GM21423 (cell line): Measurements from ENCODE around the gene ZFYVE9.

ENCODE experiments used
- ATAC-seq: cut with Tn5 transposase; IDR thresholded peaks from one replicate; pipeline ENCODE4 v1.9.1; 2021; ENCODE audit warnings: mild to moderate bottlenecking, moderate library complexity; ENCODE audit not compliant: unreplicated experiment

The ZFYVE9 gene

GRCh38 chr1:52332411-52332810 is 190.5 kb downstream of the ZFYVE9 start:
- no peak for ATAC-seq

DNA sequence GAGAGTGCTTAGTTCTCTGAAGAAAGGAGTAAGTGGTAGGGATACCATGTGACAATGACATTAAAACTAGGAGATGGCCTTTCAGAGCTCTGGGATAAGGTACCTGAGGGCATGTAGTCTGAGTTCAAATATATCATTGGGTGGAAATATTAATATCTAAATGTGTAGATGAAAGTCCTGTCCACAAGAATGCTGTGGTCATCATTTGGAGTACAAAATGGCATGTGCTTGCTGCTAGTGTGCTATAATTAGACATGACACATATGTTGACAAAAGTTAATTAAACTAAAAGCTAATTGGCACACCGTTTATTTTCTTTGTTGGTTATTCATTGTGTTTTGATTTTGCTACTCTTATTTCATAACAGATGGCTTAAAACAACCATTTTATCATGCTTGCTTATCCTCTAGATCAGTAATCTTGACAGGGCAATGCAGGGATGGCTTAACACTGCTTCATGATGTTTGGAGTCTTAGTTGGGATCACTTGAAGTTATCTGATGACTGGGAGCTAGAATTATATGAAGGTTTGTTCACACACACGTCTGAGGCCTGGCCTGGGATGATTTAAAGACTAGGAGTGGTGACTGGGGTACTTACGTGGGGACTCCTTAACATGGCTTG is 193.1 kb downstream of the ZFYVE9 start:
- ATAC-seq: no peak

DNA sequence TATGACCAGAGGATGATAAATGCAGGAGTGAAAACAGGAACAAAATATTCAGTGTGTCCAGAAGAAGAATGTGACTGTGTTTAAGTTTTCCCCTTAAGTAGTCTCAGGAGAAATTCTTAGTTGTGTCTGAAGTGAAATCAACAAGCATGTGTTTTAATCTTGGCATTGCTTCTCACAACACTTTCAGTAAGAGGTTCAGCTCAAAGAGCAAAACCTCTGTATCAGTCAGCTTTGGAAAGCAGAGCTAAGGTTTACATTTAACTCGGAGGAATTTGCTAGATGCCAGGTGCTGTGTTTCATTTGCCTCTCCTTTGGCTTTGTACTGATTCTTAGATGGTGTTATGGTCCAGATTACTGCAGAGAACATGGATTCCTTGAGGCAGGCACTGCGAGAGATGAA is 195.6 kb downstream of the ZFYVE9 start:
- no peak for ATAC-seq

- ATAC-seq: no peak
Observed at GRCh38 chr1:52341655-52342260, 199.9 kb downstream of the ZFYVE9 start.

- ATAC-seq: no peak
Observed at GRCh38 chr1:52343979-52344378, 202.1 kb downstream of the ZFYVE9 start.

GRCh38 chr1:52345252-52345651 is 203.4 kb downstream of the ZFYVE9 start:
- ATAC-seq: no peak

DNA sequence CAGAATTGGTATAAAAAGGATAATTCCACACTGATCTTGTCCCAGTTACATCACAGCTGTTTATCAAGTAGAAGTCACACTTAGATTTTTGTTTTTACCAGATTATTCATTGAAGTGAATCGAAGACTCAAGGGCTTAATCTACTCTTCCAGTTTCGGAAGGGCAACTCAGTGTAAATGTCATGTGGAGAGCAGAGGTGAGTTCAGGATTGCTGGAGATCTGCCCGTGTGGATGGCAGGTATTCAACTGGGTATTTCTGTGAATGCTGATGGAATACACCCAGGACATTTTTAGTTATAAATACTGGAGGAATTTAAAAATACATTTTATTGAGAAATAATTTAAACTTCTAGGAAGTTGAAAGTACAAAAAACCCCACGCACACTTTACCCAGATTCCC is 204.8 kb downstream of the ZFYVE9 start:
- ATAC-seq: no peak

DNA sequence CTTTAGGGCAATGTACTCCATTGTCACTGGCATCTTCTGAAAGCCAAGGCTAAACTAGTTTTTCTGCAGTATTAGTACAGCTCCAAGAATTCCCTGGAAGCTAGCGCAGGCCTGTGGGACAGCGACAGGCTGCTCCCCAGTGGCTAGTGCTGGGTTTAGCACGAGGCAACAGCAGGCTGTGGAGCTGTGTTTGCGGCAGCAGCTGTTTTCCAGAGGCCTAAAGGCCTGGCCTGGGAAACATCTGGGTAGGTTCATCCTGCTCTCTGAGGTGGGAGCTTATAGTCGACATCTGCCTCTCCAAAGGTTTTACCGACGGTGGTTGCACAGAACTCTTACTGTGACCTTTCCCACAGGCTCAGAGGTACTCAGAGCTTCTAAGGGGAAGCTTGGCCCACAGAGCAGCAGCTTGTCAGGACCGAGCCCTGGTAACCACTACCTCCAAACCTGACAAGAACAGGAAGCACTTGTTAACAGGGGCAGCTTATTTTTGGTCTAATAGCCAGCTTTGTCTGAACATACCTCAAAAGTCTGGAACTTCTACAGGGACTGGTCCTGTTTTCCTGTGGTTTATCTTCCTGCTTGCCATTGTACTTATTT is 206.9 kb downstream of the ZFYVE9 start:
- ATAC-seq: no peak

DNA sequence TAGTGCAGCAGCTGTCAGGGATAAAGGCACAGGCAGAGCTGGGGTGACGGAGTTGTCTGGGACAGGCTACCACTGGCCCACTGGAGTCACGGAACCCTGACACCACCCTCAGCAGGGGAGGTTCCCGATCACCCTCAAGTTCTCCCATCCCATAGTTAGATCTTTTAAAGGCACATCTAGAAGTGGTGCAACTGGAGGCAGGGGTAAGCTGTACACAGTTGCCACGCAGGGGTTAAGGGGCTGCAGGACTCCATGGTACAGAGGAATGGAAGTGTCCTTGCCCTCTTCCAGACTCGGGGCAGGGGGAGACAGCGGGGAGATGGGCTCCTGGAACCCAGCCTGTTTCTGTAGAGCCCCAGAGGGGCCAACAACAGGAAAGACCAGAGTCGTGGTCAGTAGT is 210.8 kb downstream of the ZFYVE9 start:
- no peak for ATAC-seq

DNA sequence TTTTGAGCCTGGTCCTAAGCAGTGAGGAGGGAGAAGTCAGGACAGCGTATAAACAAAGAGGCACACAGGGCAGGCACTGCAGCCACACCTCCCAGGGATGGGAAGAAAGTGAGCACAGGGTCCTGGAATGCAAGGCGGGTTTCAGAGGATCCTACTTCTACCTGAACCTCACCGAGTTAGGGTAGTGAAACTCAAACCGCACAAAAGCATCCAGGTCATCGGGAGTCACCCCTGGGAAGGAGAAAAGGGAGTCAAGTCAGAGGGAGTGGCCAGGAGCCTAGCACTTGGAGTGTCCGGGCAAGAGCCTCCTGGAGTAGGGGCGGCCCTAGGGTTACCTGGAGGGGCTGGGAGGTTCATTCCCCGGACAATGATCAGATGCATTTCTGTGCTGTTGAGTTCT is 213.5 kb downstream of the ZFYVE9 start:
- no peak for ATAC-seq

- ATAC-seq: no peak
Observed at GRCh38 chr1:52355847-52356505, 214.1 kb downstream of the ZFYVE9 start.

- no peak for ATAC-seq
Observed at GRCh38 chr1:52356818-52357355, 215.0 kb downstream of the ZFYVE9 start.

DNA sequence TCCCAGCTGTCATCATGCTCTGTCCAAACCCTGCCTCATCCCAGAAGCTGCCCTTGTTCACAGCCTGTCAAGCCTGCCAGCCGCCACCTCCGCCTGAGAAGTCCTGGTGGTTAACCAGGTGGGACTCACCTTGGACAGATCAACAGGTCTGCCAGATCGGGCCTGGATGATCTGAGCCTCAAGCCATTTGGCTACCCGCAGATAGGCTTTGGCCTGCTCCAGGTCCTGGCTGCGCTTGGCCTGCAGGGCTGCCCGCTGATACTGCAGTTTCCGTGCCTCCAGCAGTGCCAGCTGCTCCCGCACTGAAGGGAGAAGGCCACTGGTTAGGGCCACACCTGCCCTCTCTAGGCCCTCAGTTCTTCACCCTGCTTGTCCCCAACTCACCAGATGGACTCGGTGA is 215.5 kb downstream of the ZFYVE9 start:
- ATAC-seq: no peak

DNA sequence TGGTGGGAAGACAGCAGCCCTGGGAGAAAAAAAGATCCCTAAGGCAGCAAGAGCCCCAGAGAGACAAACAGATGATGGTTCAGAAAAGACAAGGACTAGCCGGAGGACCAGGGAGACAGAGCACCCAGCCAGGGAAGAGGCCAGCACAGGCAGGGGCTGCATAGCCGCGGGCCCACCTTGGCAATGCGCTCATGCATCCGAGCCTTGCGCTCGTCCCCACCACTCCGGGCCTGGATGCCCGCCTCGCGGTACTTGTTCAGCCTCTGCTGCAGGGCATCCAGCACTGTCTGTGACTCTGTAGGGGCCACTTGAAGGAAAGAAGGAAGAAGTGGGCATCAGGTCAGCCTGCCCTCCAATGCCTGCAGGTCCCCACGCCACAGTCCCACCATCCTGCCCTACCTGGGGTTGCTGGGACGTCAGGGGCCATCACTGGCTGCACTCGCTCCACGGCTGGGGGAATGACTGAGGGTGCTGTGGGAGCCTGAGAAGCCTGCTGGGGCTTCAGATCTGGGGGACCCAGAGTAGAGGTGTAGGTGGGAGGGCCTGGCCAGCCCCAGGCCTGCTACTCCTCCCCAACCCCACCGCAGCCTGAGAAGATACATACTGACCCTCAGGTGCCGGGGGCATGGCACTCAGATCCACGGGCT is 217.1 kb downstream of the ZFYVE9 start:
- no peak for ATAC-seq

- ATAC-seq: no peak
Observed at GRCh38 chr1:52359676-52360594, 218.0 kb downstream of the ZFYVE9 start.

DNA sequence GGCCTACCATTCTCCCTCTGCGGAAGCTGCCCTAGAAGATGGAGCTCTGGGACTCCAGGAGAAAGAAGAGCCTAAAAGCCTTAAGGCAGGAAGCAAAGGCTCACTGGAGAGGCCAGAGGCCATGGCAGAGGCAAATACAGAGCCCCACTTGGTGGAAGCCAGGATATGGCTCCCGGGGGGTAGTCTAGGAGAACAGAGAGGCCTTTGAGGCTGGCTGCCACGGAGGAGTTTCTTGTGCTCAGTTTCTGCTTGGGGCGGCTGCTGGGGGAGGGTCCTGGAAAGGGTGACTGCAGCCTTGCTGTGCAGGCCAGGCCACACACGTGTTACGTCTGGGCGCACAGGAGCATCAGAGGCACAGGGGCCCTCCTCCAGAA is 218.7 kb downstream of the ZFYVE9 start:
- no peak for ATAC-seq

DNA sequence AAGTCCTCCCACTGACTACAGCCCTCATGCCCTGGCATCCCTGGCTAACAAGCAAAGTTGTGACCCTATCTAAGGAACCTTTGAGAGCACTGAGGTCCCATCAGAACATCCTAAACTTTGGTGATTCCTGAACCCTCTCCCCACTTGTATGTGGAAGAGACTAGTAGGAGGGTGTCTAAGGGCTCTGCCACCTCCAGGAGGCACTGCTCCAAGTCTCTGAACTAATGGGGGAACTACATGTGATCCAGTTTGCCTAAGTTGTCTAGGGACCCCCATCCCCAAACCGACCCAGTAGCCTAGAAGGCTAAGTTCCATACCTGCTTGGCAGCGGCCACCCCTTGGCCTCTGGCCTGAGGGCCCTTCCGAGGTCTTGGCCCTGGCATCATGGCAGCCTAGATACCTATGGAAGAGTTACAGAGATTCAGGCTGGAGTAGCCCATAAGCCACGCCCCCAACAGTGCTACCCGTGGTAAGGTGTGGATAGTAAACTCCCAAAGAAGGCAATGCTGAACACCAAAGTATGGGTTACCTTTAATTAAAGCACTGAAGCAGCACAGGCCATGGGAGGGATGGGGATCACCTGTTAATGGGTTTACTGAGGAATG is 222.4 kb downstream of the ZFYVE9 start:
- ATAC-seq: no peak

GRCh38 chr1:52365071-52365745 is 223.3 kb downstream of the ZFYVE9 start:
- ATAC-seq: no peak

DNA sequence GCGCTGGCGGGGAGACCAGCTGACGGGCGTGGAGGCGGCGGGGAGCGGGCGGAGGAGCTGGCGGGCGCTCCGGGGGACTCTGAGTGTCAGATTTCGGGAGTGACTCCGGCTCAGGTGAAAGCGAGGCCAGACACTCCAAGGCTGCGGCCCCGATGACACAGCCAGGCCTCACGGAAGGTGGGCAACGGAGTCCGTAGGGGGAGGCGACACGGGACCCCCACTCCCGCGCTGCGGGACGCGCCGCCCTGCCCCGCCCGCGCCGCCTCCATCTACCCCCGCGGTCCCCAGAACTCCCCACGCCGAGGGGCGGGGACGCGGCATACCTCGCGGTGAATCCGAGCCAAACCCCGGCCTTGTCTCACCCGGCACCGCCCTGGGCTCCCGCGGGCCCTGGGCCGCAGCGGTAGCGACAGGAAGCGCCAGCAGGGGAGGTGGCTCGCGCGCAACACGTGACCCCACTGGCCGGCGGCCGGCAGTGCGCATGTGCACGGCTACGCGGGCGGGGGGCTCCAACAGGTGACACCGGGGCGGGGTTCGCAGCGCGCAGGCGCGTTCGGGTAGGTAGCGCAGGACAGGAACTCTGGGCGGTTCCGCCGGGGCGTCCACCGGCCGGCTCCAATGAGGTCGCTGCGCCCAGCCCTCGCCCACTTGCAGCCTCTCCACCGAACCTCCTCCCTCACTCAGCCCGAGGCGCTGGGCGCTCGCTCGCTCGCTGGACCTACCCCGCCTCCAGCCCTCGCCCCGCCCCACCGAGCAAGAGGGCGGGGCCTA is 224.0 kb downstream of the ZFYVE9 start, which contains the start of gene CC2D1B:
TSS of gene CC2D1B (minus strand) at position 460 of the 771 bp plus-strand sequence. CDS start 1,585 bp downstream, outside the sequence.
- peak; percentile 86 for ATAC-seq
